ENCODE results near the gene ZNF619. TPM values are rescaled to one million over a fixed set of nuclear protein-coding genes. Genes with fewer than 3 reads are reported as not detected.

ZNF619 gene
- total and polyA plus RNA-seq, 2 of the 13 experiments (the other 11 are each of a cell fraction or from before 2014, with no cell fraction given): 0.83 to 5.2 TPM

DNA sequence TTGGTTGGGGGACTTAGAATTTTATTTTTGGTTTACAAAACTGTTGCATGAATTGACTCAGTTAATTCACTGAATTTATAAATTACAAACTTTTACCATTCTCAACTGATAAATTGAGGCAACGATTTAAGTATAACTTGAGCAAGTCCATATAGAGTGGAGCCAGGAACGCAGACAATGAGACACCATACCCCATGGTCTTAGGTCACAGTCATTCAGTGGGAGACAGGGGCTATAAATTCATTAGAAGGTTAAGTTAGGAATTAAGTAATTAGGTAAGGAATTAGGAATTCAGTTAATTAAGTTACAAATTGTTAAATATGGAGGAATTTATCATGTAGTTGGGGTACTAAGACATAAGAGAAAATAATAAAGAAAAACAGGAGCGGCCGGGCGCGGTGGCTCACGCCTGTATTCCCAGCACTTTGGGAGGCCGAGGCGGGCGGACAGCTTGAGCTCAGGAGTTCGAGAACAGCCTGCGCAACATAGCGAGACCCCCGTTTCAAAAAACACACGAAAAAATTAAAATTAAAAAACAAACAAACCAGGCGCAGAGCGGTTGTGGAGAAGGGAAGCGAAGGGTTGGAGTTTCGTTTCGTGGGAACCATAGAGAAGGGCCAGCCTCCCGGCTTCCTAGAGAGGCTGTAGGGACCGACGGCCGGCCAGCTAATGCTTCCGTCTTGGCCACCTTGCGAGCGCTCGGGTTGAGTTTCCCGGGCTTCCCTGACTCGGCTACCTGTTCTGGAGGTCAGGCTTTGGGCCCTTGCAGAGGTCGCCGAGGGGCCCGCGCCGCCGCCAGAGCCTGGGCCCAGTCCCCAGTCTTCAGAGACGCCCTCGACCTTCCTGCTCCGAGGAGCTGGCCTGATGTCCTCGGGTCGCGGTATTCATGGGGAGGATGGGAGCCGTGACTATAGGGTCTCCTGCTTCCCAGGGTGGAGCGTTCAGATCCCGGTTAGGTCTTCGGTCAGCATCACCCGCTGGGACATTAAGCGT lies at the start of gene ZNF619 (continued):
- TF ChIP-seq ZNF724P (CRISPR knock-in tag; IDR thresholded peaks at IDR 0.05; ENCODE audit: borderline replicate concordance) (no peak), ETV5 (CRISPR knock-in tag; IDR thresholded peaks at IDR 0.05; ENCODE audit: borderline replicate concordance) (0 out of 2 replicates have a peak, but pooled peaks have one; percentile 30), UBTF (CRISPR knock-in tag; IDR thresholded peaks at IDR 0.05) (peak; percentile 56; the same call in 1 of the 2 replicates), ELF4 (CRISPR knock-in tag; IDR thresholded peaks at IDR 0.05; ENCODE audit: borderline replicate concordance) (peak; percentile 52; the same call in 1 of the 2 replicates), ZNF768 (CRISPR knock-in tag; IDR thresholded peaks at IDR 0.05) (peak; percentile 31; the same call in 1 of the 2 replicates), ZNF563 (CRISPR knock-in tag; IDR thresholded peaks at IDR 0.05) (0 out of 2 replicates have a peak, but pooled peaks have one; percentile 22), TAF1 (CRISPR knock-in tag; IDR thresholded peaks at IDR 0.05) (peak; percentile 51; the same call in 1 of the 2 replicates), ZMYM4 (CRISPR knock-in tag; IDR thresholded peaks at IDR 0.05) (0 out of 2 replicates have a peak, but pooled peaks have one; percentile 1), XRCC5 (optimal IDR thresholded peaks at IDR 0.05; ENCODE audit: low read length) (peak; percentile 46), KLF9 (CRISPR knock-in tag; IDR thresholded peaks at IDR 0.05; ENCODE audit: low read depth) (no peak), ZBTB2 (CRISPR knock-in tag; IDR thresholded peaks at IDR 0.05; ENCODE audit: low read depth) (no peak), PHF5A (CRISPR knock-in tag; IDR thresholded peaks at IDR 0.05; ENCODE audit: low read depth, unreplicated experiment) (no peak), SRSF1 (optimal IDR thresholded peaks at IDR 0.05; ENCODE audit: low read depth, low read length) (peak; percentile 69)
- TF ChIP-seq, protein P1, sequence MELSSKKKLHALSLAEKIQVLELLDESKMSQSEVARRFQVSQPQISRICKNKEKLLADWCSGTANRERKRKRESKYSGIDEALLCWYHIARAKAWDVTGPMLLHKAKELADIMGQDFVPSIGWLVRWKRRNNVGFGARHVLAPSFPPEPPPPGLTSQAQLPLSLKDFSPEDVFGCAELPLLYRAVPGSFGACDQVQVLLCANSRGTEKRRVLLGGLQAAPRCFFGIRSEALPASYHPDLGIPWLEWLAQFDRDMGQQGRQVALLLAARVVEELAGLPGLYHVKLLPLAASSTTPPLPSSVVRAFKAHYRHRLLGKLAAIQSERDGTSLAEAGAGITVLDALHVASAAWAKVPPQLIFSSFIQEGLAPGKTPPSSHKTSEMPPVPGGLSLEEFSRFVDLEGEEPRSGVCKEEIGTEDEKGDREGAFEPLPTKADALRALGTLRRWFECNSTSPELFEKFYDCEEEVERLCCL (CRISPR knock-in tag; IDR thresholded peaks at IDR 0.05; ENCODE audit: borderline replicate concordance): no peak
- TF ChIP-seq, protein P2, sequence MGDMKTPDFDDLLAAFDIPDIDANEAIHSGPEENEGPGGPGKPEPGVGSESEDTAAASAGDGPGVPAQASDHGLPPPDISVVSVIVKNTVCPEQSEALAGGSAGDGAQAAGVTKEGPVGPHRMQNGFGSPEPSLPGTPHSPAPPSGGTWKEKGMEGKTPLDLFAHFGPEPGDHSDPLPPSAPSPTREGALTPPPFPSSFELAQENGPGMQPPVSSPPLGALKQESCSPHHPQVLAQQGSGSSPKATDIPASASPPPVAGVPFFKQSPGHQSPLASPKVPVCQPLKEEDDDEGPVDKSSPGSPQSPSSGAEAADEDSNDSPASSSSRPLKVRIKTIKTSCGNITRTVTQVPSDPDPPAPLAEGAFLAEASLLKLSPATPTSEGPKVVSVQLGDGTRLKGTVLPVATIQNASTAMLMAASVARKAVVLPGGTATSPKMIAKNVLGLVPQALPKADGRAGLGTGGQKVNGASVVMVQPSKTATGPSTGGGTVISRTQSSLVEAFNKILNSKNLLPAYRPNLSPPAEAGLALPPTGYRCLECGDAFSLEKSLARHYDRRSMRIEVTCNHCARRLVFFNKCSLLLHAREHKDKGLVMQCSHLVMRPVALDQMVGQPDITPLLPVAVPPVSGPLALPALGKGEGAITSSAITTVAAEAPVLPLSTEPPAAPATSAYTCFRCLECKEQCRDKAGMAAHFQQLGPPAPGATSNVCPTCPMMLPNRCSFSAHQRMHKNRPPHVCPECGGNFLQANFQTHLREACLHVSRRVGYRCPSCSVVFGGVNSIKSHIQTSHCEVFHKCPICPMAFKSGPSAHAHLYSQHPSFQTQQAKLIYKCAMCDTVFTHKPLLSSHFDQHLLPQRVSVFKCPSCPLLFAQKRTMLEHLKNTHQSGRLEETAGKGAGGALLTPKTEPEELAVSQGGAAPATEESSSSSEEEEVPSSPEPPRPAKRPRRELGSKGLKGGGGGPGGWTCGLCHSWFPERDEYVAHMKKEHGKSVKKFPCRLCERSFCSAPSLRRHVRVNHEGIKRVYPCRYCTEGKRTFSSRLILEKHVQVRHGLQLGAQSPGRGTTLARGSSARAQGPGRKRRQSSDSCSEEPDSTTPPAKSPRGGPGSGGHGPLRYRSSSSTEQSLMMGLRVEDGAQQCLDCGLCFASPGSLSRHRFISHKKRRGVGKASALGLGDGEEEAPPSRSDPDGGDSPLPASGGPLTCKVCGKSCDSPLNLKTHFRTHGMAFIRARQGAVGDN (CRISPR knock-in tag; IDR thresholded peaks at IDR 0.05): peak; percentile 82

Data from HepG2 (cell line).